Caki2 (cell line): ENCODE results near the gene NDUFAF8. TPM values are rescaled to one million over a fixed set of nuclear protein-coding genes. Genes with fewer than 3 reads are reported as not detected.

ENCODE experiments used
- DNase-seq: peaks from one replicate; pipeline ENCODE4 v3.0.0-alpha.2; 2015; ENCODE audit warnings: low read depth
- in situ Hi-C: cut with HindIII; loops from 2 replicates; pipeline ENCODE4 v1.10.0; 2016; ENCODE audit warnings: low sequenced_read_pairs, low pct_unique_long_range_greater_than_20kb, mixed read lengths
- total RNA-seq: library from RNA; depleted of rRNA; stranded (reverse); fragments of >200 nt; shearing (Covaris generic); gene quantifications from 2 replicates; pipeline ENCODE4 v1.2.3, GENCODE V29; 2014; ENCODE audit warnings: low replicate concordance; rRNA removed

NDUFAF8 gene
- 158 and 172 TPM in 2 replicates for total RNA-seq

DNA sequence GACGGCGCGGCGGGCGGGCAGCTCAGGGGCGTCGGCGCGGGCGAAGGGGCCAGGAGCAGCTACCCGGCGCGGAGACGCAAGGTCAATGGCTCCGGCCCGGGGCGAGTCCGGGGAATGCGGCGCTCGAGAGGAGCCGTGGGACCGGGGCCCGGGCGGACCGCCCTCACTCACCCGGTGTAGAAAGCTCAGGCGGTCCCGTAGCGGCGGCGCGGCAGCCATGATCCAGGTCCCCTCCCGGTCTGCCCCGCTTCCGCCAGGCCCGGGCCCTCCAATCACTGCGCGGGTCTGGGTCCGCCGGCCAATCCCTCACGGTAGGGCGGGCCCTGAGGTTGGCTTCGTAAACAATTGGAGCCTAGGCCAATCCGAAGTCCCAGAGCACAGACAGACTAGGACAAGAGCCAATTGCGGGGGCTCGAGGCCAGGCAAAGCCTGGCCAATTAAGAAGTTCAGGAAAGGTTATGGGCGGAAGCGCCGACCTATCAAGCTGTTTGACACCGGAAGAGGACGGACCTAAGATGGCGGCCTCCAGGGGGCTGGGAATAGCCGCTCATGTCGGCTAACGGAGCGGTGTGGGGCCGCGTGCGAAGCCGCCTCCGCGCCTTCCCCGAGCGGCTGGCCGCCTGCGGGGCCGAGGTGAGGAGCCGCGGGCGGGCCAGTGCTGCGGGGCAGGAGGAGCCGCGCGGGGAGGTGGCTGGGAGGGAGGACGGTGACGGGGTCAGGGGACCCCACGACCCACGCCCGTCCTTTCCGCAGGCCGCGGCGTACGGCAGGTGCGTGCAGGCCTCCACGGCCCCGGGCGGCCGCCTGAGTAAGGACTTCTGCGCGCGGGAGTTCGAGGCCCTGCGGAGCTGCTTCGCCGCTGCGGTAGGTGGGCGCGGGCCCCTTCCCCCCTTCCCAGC, at the start of gene NDUFAF8, which contains the start of gene TEPSIN:
Gene NDUFAF8, plus strand, starts transcription at position 504 of the 899 bp plus-strand sequence. Its CDS starts 46 bp downstream, at position 550.
Gene TEPSIN, minus strand, starts transcription at position 241 of the 899 bp plus-strand sequence. Its CDS starts 22 bp downstream, at position 219.
- peak; percentile 98 for DNase-seq
- in situ Hi-C loops = no loop called here

GRCh38 chr17:81189670-81190530, 49.2 kb upstream of the NDUFAF8 start:
- no peak for DNase-seq
- in situ Hi-C loops = no loop called here

DNA sequence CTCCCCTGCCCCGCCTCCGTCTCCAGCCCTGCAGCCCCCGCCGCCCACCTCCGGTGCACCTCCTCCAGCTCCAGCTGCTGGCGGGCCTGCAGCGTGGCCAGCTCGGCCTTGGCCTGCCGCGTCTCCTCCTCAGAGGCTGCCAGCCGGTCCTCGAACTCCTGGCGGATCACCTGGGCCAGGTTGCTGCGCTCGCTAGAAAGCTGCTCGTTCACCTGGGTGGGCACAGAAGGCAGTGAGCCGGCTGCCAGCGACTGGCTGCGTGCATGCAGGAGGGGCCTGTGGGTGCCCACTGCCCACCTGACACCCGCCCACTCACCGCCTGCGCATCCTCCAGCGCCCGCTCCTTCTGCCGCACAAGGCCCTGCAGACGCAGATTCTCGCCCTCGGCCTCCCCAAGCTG, 48.5 kb upstream of the NDUFAF8 start:
- in situ Hi-C loops = no loop called here
- DNase-seq = no peak

GRCh38 chr17:81191116-81191515, 48.0 kb upstream of the NDUFAF8 start:
- no peak for DNase-seq
- in situ Hi-C loops = no loop called here

DNA sequence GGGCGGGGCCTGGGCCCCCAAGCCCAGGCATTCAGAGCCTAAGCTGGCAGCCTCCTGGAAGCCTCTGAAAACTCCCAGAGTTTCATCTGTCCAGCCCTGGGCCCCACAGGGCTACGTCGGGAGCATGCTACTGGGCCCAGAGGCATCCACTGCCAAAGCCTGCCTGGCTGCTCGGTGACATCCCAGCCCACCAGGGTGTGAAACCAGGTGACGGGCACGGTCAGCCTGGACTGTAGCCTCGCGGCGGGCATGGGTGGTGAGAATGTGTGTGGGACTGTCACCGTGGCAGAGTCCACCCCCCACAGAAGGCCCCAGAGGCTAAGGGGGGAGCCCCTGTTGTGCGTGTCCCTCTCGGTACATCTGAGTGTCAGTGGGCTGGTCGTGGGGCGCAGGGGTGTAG, 47.5 kb upstream of the NDUFAF8 start:
- DNase-seq = no peak
- in situ Hi-C loops = no loop called here

DNA sequence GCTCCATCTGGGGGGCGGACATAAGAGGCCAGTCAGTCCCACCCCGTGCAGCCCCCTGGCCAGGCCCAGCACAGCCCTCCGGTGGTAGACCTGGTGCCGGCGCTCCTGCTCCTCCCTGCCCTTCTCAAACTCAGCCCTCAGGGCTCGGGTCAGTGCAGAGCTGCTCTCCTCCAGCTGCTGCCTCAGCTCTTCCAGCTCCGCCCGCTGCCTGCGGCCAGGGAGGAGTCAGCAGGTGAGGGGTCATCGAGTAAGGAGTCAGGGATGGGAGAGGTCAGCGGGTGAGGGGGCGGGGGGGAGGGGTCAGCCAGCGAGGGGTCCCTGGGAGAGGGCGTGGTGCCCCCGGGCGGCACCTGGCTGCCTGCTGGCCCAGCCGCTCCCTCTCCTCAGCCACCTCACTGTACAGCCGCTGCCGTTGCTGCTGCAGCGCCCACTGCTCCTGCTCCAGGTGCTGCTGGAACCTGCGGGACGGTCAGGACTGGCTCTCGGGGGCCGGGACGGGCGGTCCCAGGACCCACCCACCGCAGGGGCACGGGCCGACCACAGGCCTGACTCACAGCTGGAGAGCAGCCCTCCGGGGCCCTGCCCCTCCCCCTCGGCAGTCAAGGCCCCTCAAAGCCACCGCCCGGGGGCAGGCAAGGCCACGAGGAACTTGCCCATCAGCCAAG, 46.6 kb upstream of the NDUFAF8 start:
- DNase-seq = no peak
- in situ Hi-C loops = no loop called here

DNA sequence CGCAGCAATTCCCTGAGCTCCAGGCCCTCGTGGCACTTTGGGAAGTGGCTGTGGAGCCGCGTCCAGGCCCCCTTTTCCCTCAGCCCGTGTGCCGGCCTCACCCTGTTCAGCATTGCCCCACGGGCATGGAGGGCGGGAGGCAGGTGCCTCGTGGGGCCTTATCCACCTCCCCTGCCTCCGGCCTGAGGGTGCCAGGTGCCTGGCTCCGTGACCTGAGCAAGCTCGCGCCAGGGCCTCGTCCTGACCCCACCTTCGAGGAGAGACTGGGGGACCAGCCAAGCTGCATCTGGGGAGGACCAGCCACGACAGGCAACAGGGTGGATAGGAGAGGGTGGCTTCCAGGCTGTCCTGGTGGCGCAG, 46.1 kb upstream of the NDUFAF8 start:
- in situ Hi-C loops = no loop called here

GRCh38 chr17:81193470-81194224, 45.5 kb upstream of the NDUFAF8 start:
- in situ Hi-C loops = no loop called here
- DNase-seq = no peak

More for the DNA sequence above, 46.1 kb upstream of the NDUFAF8 start:
- DNase-seq = no peak

GRCh38 chr17:81194225-81194760, 44.8 kb upstream of the NDUFAF8 start:
- in situ Hi-C loops = no loop called here
- DNase-seq = no peak

DNA sequence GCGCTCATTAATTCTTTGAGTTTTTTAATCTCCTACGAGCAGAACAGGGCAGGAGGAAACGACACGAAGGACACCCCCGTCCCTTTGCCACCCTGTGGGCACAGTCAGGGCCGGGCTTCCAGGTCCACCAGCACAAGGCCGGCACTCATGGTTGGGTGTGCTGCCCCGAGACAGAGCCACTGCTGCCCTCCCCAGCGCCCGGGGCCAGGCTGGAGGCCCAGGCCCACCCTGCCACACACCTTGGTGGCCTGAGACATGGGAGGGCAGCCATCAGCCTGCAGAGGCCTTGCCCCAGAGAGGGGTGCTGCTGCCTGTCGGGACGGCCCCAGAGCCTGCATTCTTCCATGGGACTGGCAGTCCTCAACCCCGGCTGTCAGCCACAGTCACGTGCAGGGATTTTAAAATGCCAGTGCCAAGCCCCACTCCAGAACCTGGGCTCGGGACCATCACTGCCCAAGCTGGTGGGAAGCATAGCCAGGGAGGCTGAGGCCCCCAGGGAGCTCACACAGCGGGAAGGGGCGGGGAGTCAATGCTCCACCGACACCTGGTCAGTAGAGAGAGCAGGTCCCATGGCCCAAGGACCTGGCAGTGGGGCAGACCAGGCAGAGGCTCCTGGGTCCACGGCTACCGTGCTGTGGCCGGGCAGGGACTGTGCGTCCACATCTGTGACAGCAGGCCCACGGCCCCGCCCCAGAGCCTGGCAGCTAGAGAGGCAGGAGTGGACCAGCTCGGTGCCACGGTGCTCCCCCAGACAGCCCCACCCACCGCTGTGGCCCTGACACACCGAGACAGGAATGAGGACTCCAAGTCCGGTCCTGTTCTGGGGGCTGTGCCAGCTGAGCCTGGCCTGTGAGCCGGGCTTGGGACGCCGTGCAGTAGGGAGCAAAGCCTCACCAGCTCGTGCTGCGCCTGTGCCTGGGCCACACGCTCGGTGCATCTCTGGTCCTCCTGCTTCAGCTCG, 43.9 kb upstream of the NDUFAF8 start:
- no peak for DNase-seq

DNA sequence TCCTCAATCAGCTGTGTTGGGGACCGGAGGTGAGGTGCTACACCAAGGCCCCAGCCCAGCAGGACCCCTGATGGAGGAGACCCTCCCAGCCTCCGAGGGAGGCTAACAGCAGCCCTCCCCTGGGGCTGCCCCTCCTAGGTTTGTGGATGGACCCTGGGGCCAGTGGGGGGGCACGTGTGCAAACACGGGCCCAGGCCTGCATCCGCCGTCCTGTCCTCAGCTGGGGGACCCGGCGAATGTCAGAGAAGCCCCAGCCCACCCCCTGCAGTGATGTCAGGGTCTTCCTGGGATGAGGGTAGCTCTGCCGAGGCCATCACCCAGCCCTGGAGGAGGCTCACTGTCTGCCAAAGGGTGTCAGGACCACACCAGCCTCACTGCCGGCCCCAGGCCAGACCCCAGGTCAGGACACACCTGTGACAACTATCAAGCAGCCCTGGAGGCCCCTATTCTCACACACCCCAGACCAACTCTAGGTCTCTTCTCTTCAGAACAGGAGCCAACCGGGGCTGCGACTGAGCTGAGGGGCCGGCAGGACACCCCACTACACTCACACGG, 43.1 kb upstream of the NDUFAF8 start:
- in situ Hi-C loops = no loop called here
- no peak for DNase-seq

More for the DNA sequence above, 43.9 kb upstream of the NDUFAF8 start:
- in situ Hi-C loops = no loop called here

GRCh38 chr17:81196505-81197408, 42.4 kb upstream of the NDUFAF8 start:
- in situ Hi-C loops = no loop called here
- DNase-seq = no peak

- no peak for DNase-seq
- in situ Hi-C loops = no loop called here
Measured at GRCh38 chr17:81197409-81197795, 41.7 kb upstream of the NDUFAF8 start.

DNA sequence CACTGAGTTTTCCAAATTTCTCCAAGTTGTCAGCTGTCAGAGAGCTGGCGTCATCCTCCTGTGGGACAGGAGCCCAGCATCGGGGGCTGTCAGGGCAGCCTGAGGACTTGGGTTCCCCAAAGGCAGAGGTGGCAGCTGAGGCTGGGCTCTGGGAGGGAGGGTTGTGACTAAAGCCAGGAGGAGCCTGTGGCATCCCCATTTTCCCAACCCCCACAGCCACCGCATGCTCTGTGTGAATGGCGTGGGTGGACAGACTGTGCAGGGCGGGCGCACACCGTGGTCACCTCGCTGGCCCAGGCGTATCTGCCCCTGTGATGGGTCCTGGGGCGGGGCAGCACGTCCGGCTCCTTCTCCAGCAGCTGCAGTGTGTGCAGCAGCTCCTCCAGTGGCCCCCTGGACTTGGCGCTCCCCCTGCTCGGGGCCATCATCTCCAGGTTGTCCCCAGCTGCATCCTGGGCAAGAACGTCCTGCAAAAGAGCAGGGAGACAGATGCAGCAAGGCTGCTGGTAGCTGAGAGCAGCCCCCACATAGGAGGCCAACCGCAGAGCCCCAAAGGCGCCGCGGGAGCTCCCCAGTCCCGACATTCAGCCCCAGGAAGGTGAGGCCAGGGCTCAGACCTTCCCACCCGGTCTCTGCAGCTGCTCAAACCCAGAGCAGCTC, 41.2 kb upstream of the NDUFAF8 start:
- DNase-seq = no peak
- in situ Hi-C loops = no loop called here
